Measurements from ENCODE around the gene LMF2. TPM values are rescaled to one million over a fixed set of nuclear protein-coding genes. Genes with fewer than 3 reads are reported as not detected.
"Not testable (repeated sequence)": the region's sequence is repeated elsewhere in the genome, so short reads cannot be mapped to it uniquely, and the experiment has no call there.

LMF2 gene
- total RNA-seq, 1 donor from 2014 or later: 82.9 TPM

- H3K27ac Mint-ChIP-seq (ENCODE audit: unreplicated experiment): no peak overlapping the region
- no peaks in the 10 kb centered on the region for H3K36me3 Mint-ChIP-seq (ENCODE audit: low read depth)
- H3K9me3 Mint-ChIP-seq: no peaks in the 10 kb centered on the region
- peaks cover 28% of the 10 kb centered on the region for H3K27me3 Mint-ChIP-seq (ENCODE audit: low read depth)
- no peaks in the 10 kb centered on the region for H3K4me1 Mint-ChIP-seq
- TF ChIP-seq CTCF (conservative IDR thresholded peaks at IDR 0.05): no peak
- H3K4me3 Mint-ChIP-seq: no peak overlapping the region
- no peak for DNase-seq (ENCODE audit: low read depth, low spot score)
Measured at GRCh38 chr22:50540381-50540780, 32.9 kb upstream of the LMF2 start.

GRCh38 chr22:50537765-50538164, 30.3 kb upstream of the LMF2 start:
- TF ChIP-seq CTCF (conservative IDR thresholded peaks at IDR 0.05): no peak
- H3K27ac Mint-ChIP-seq (ENCODE audit: unreplicated experiment): no peak overlapping the region
- no peaks in the 10 kb centered on the region for H3K36me3 Mint-ChIP-seq (ENCODE audit: low read depth)
- H3K4me3 Mint-ChIP-seq: no peak overlapping the region
- H3K9me3 Mint-ChIP-seq: no peaks in the 10 kb centered on the region
- no peak for DNase-seq (ENCODE audit: low read depth, low spot score)
- H3K4me1 Mint-ChIP-seq: peaks cover 15% of the 10 kb centered on the region
- peaks cover 48% of the 10 kb centered on the region for H3K27me3 Mint-ChIP-seq (ENCODE audit: low read depth)

- Mint-ChIP-seq H3K4me3 (no peak overlapping the region), H3K36me3 (ENCODE audit: low read depth) (no peaks in the 10 kb centered on the region), H3K4me1 (peaks cover 19% of the 10 kb centered on the region), H3K27me3 (ENCODE audit: low read depth) (peaks cover 53% of the 10 kb centered on the region), H3K27ac (ENCODE audit: unreplicated experiment) (no peak overlapping the region), H3K9me3 (no peaks in the 10 kb centered on the region)
- DNase-seq (ENCODE audit: low read depth, low spot score): no peak
- no peak for TF ChIP-seq CTCF (conservative IDR thresholded peaks at IDR 0.05)
Measured at GRCh38 chr22:50536226-50536625, 28.7 kb upstream of the LMF2 start.

- Mint-ChIP-seq H3K9me3 (no peaks in the 10 kb centered on the region), H3K4me1 (peaks cover 19% of the 10 kb centered on the region), H3K27ac (ENCODE audit: unreplicated experiment) (no peak overlapping the region), H3K27me3 (ENCODE audit: low read depth) (peaks cover 58% of the 10 kb centered on the region), H3K4me3 (no peak overlapping the region), H3K36me3 (ENCODE audit: low read depth) (no peaks in the 10 kb centered on the region)
- DNase-seq (ENCODE audit: low read depth, low spot score): no peak
- no peak for TF ChIP-seq CTCF (conservative IDR thresholded peaks at IDR 0.05)
Measured at GRCh38 chr22:50535113-50535512, 27.6 kb upstream of the LMF2 start.

GRCh38 chr22:50533856-50534711, 26.6 kb upstream of the LMF2 start:
- Mint-ChIP-seq H3K4me1 (peaks cover 19% of the 10 kb centered on the region), H3K4me3 (peak overlapping the region; percentile 69), H3K27me3 (ENCODE audit: low read depth) (peaks cover 65% of the 10 kb centered on the region)
- H3K27ac Mint-ChIP-seq (ENCODE audit: unreplicated experiment); H3K9me3 Mint-ChIP-seq; DNase-seq (ENCODE audit: low read depth, low spot score); H3K36me3 Mint-ChIP-seq (ENCODE audit: low read depth): not testable (repeated sequence)
